ENCODE results near the gene SLC5A2.

Gene SLC5A2

GRCh38 chr16:31474173-31474714 is 8.7 kb upstream of the SLC5A2 start (continued):
- TF ChIP-seq ZNF529 (tag by site-specific recombination; IDR thresholded peaks at IDR 0.05; ENCODE audit: insufficient replicate concordance) (no peak), INSM2 (tag by site-specific recombination; IDR thresholded peaks at IDR 0.05) (no peak), YY1 (tag by site-specific recombination; IDR thresholded peaks at IDR 0.05) (no peak), ZNF19 (tag by site-specific recombination; IDR thresholded peaks at IDR 0.05; ENCODE audit: low read depth) (no peak), REPIN1 (tag by site-specific recombination; IDR thresholded peaks at IDR 0.05; ENCODE audit: low read depth) (no peak), ZNF24 (tag by site-specific recombination; IDR thresholded peaks at IDR 0.05) (no peak), ZBTB48 (tag by site-specific recombination; IDR thresholded peaks at IDR 0.05) (no peak), ZNF394 (tag by site-specific recombination; IDR thresholded peaks at IDR 0.05; ENCODE audit: borderline replicate concordance) (no peak)

GRCh38 chr16:31474773-31475738 is 7.9 kb upstream of the SLC5A2 start:
- H3K27ac ChIP-seq (ENCODE audit: extremely low read depth, low read depth, low read length): no peak overlapping the region
- no peak for TF ChIP-seq BCL11A (tag by site-specific recombination; IDR thresholded peaks at IDR 0.05; ENCODE audit: low read depth)
- no peak for TF ChIP-seq ZXDB (tag by site-specific recombination; IDR thresholded peaks at IDR 0.05)
- no peak for TF ChIP-seq KLF10 (tag by site-specific recombination; IDR thresholded peaks at IDR 0.05)
- TF ChIP-seq ZSCAN16 (tag by site-specific recombination; IDR thresholded peaks at IDR 0.05): no peak
- TF ChIP-seq ZNF354C (tag by site-specific recombination; IDR thresholded peaks at IDR 0.05; ENCODE audit: borderline replicate concordance, low read depth): no peak
- no peak for TF ChIP-seq ZNF202 (tag by site-specific recombination; IDR thresholded peaks at IDR 0.05; ENCODE audit: borderline replicate concordance)
- TF ChIP-seq ZNF10 (tag by site-specific recombination; IDR thresholded peaks at IDR 0.05): no peak
- CTCF ChIA-PET: interaction anchor here (0.7 to 1.1 kb wide), 4 partner anchors 15 to 282 kb away, joined by 3 to 6 read pairs (median 3); partner anchors contain the start of gene ARMC5
- peaks cover 0 to 10% of the 10 kb centered on the region in 2 experiments; a peak in 1 of 3 replicates for H3K36me3 ChIP-seq (ENCODE audit: control insufficient read depth in 2 of 2, insufficient read depth in 1 of 2, low read length in 2 of 2)
- H3K4me1 ChIP-seq (ENCODE audit: control insufficient read depth, insufficient read depth, low read length): no peaks in the 10 kb centered on the region
- no peaks in the 10 kb centered on the region for H3K9me3 ChIP-seq (ENCODE audit: control insufficient read depth, insufficient read depth, low read depth, low read length)
- no peak overlapping the region for H3K4me3 ChIP-seq (ENCODE audit: low read depth, low read length)
- POLR2A ChIA-PET: no interaction called here

- CTCF ChIA-PET: interaction anchor here (0.7 kb wide), 1 partner anchor 25 kb away, joined by 6 read pairs; no protein-coding TSS in a partner anchor
- TF ChIP-seq TSHZ1 (tag by site-specific recombination; IDR thresholded peaks at IDR 0.05; ENCODE audit: borderline replicate concordance) (no peak), KLF1 (tag by site-specific recombination; IDR thresholded peaks at IDR 0.05) (peak; percentile 37; the same call in 1 of the 2 replicates)
- H3K4me3 ChIP-seq (ENCODE audit: low read depth, low read length): no peak overlapping the region
- peaks cover 0 to 10% of the 10 kb centered on the region in 2 experiments; a peak in 1 of 3 replicates for H3K36me3 ChIP-seq (ENCODE audit: control insufficient read depth in 2 of 2, insufficient read depth in 1 of 2, low read length in 2 of 2)
- H3K27ac ChIP-seq (ENCODE audit: extremely low read depth, low read depth, low read length): no peak overlapping the region
- no peaks in the 10 kb centered on the region for H3K4me1 ChIP-seq (ENCODE audit: control insufficient read depth, insufficient read depth, low read length)
- no peaks in the 10 kb centered on the region for H3K9me3 ChIP-seq (ENCODE audit: control insufficient read depth, insufficient read depth, low read depth, low read length)
- POLR2A ChIA-PET: no interaction called here
Measured at GRCh38 chr16:31475946-31476302, 7.0 kb upstream of the SLC5A2 start.
